GM12874 (cell line): Measurements from ENCODE around the gene NEK5.

Source experiments
- TF ChIP-seq, protein P1 (sequence below): IDR thresholded peaks from 2 replicates; pipeline ENCODE4 v1.5.1; 2011; ENCODE audit warnings: low read depth, mild to moderate bottlenecking, control low read depth, low read length, moderate library complexity; ENCODE audit not compliant: insufficient read depth

Gene NEK5

DNA sequence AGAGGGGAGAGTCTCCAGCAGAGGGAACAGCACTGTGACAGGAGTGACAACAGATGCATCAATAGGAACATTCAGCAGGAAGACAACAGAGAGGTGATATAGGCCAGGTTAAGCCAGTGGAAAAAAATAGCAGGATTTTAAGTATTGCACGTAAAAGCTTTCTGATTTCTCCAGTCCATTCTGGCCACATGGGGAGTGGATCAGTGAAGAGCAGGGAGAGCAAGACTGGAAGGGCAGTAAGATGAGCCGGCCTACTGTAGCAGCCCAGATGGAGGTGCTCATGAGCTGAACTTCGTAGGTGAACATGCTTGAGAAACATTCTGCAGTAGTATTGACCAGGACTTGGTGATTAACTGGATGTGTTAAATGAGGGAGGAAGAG lies 102.6 kb downstream of the NEK5 start:
- TF ChIP-seq, protein P1, sequence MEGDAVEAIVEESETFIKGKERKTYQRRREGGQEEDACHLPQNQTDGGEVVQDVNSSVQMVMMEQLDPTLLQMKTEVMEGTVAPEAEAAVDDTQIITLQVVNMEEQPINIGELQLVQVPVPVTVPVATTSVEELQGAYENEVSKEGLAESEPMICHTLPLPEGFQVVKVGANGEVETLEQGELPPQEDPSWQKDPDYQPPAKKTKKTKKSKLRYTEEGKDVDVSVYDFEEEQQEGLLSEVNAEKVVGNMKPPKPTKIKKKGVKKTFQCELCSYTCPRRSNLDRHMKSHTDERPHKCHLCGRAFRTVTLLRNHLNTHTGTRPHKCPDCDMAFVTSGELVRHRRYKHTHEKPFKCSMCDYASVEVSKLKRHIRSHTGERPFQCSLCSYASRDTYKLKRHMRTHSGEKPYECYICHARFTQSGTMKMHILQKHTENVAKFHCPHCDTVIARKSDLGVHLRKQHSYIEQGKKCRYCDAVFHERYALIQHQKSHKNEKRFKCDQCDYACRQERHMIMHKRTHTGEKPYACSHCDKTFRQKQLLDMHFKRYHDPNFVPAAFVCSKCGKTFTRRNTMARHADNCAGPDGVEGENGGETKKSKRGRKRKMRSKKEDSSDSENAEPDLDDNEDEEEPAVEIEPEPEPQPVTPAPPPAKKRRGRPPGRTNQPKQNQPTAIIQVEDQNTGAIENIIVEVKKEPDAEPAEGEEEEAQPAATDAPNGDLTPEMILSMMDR = 0 out of 2 replicates have a peak, but pooled peaks have one; percentile 5

- TF ChIP-seq, protein P1 = no peak
Measured at GRCh38 chr13:52025475-52026245, 103.2 kb downstream of the NEK5 start.

- TF ChIP-seq, protein P1 = no peak
Measured at GRCh38 chr13:52024481-52024880, 104.4 kb downstream of the NEK5 start, which contains the start of gene UTP14C. Gene UTP14C (plus strand): TSS chr13:52024691. CDS start chr13:52028805, 4,114 bp downstream.

- TF ChIP-seq, protein P1 = no peak
Measured at GRCh38 chr13:52022356-52022755, 106.5 kb downstream of the NEK5 start.

DNA sequence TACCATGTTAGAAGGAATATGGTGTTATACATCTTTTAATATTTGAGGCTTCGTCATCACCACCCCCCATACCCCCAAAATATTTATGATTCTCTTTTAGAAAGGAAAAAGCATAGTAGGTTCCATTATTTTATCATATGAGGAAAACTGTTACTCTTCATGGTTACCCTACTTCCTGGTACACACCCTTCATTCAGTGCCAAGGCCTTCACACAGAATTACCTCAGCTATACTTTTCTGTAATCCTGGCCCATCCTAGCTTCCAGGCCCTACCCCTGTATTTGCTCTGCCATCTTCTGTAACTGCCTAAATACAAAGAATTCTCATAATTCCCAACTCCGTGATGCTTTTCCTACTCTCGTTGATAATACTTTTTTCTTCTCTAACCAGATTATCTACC lies 108.7 kb downstream of the NEK5 start:
- TF ChIP-seq, protein P1 = no peak

DNA sequence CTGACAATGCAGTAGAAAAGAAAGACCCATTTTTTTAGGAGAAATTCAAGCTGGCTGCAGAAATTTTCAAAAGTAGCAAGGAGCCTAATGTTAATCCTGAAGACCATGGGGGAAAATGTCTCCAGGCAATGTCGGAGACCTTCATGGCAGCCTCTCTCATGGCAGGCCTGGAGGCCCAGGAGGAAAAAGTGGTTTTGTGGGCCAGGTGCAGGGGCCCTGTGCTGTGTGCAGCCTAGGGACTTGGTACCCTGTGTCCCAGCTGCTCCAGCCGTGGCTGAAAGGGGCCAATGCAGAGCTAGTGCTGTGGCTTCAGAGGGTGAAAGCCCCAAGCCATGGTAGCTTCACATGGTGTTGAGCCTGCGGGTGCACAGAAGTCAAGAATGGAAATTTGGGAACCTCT lies 112.6 kb downstream of the NEK5 start:
- TF ChIP-seq, protein P1 = no peak

- TF ChIP-seq, protein P1 = no peak
Measured at GRCh38 chr13:52012512-52012836, 116.4 kb downstream of the NEK5 start.
